K562 (cell line): Measurements from ENCODE around the gene SH2D4B.

Source experiments
- CTCF ChIP-seq, 3 experiments: IDR thresholded peaks in 2 of 3; conservative IDR thresholded peaks in 1 of 3; 2 replicates each; pipeline ENCODE4 v1.5.1; 2011 to 2012; ENCODE audit warnings: low read length in 3 of 3, mild to moderate bottlenecking in 3 of 3, control low read depth in 2 of 3, improper control_type of control experiment in 1 of 3, inconsistent platforms in 1 of 3, low read depth in 1 of 3, mixed read lengths in 1 of 3, moderate library complexity in 1 of 3; ENCODE audit not compliant: insufficient read depth in 2 of 3
- POLR2AphosphoS5 ChIP-seq: IDR thresholded peaks from 2 replicates; pipeline ENCODE4 v1.6.1; 2011; ENCODE audit warnings: mild to moderate bottlenecking, low read depth, low read length, moderate library complexity; ENCODE audit not compliant: control insufficient read depth, insufficient read depth

GRCh38 chr10:80518143-80518806, 19.4 kb upstream of the SH2D4B start:
- TF ChIP-seq POLR2AphosphoS5 (no peak), CTCF (IDR thresholded peaks at IDR 0.05 in 2 of 3, conservative IDR thresholded peaks at IDR 0.05 in 1 of 3; ENCODE audit: insufficient read depth in 2 of 3, low read depth in 1 of 3, low read length in 3 of 3) (no peak)
